ENCODE results near the gene HTRA3.
A peak's percentile ranks its signal among the peaks of the same experiment; 100 is the strongest.

Gene HTRA3

GRCh38 chr4:8235224-8235623 lies 34.3 kb upstream of the HTRA3 start:
- no peak for DNase-seq

GRCh38 chr4:8235686-8236085 lies 33.9 kb upstream of the HTRA3 start:
- DNase-seq = no peak

- no peak for DNase-seq
Measured at GRCh38 chr4:8236106-8236919, 33.2 kb upstream of the HTRA3 start.

GRCh38 chr4:8236920-8237195 lies 32.7 kb upstream of the HTRA3 start:
- DNase-seq = no peak

GRCh38 chr4:8237256-8237989 lies 32.1 kb upstream of the HTRA3 start:
- no peak for DNase-seq

GRCh38 chr4:8238036-8238511 lies 31.5 kb upstream of the HTRA3 start:
- no peak for DNase-seq

GRCh38 chr4:8238515-8239053 lies 31.0 kb upstream of the HTRA3 start:
- DNase-seq = no peak

GRCh38 chr4:8239226-8239625 lies 30.3 kb upstream of the HTRA3 start:
- DNase-seq = no peak

GRCh38 chr4:8239661-8240060 lies 29.9 kb upstream of the HTRA3 start:
- DNase-seq = no peak

- no peak for DNase-seq
Measured at GRCh38 chr4:8240211-8241041, 29.1 kb upstream of the HTRA3 start.

GRCh38 chr4:8241211-8241779 lies 28.3 kb upstream of the HTRA3 start:
- no peak for DNase-seq

GRCh38 chr4:8241895-8242696 lies 27.5 kb upstream of the HTRA3 start:
- DNase-seq = peak; percentile 85

GRCh38 chr4:8242782-8243560 lies 26.6 kb upstream of the HTRA3 start:
- no peak for DNase-seq

GRCh38 chr4:8244001-8244757 lies 25.4 kb upstream of the HTRA3 start:
- no peak for DNase-seq

- no peak for DNase-seq
Measured at GRCh38 chr4:8244931-8245460, 24.6 kb upstream of the HTRA3 start.

- DNase-seq = no peak
Measured at GRCh38 chr4:8245884-8246833, 23.4 kb upstream of the HTRA3 start.

- no peak for DNase-seq
Measured at GRCh38 chr4:8247047-8247930, 22.3 kb upstream of the HTRA3 start.

GRCh38 chr4:8248091-8248490 lies 21.5 kb upstream of the HTRA3 start:
- no peak for DNase-seq

Measured in stimulated activated CD4-positive, alpha-beta T cell treated with anti-CD3 and anti-CD28 coated beads, Interleukin-4, amount 100 ng/mL, for 1 hour (primary cell).